Kidney epithelial cell (primary cell): ENCODE measurements around the gene SCNN1G. TPM values are rescaled to one million over a fixed set of nuclear protein-coding genes. Genes with fewer than 3 reads are reported as not detected.

Experiments used
- DNase-seq: peaks from one replicate; pipeline ENCODE4 v3.0.0-alpha.2; 2010; ENCODE audit warnings: low read depth
- H3K27me3 ChIP-seq: 2 replicates; pipeline ENCODE4 v1.6.0; 2011; ENCODE audit warnings: low read length; ENCODE audit not compliant: control insufficient read depth, insufficient read depth
- H3K36me3 ChIP-seq: 2 replicates; pipeline ENCODE4 v1.5.1; 2011; ENCODE audit warnings: low read length; ENCODE audit not compliant: control insufficient read depth, insufficient read depth
- H3K4me3 ChIP-seq: 2 replicates; pipeline ENCODE4 v1.5.1; 2011; ENCODE audit warnings: low read depth, mild to moderate bottlenecking, control low read depth, low read length
- CTCF ChIP-seq: IDR thresholded peaks from 2 replicates; pipeline ENCODE4 v1.5.1; 2011; ENCODE audit warnings: mild to moderate bottlenecking, moderate library complexity, low read length, control low read depth, inconsistent platforms; ENCODE audit not compliant: insufficient read depth, poor library complexity, severe bottlenecking
- total RNA-seq: library from RNA; depleted of rRNA; stranded (reverse); fragments of >200 nt; gene quantifications from 2 replicates; pipeline ENCODE4 v1.2.3, GENCODE V29; 2015

Gene SCNN1G
- total RNA-seq, 1 donor from 2014 or later = not detected

GRCh38 chr16:23213831-23214230 is 31.3 kb downstream of the SCNN1G start:
- Histone ChIP-seq H3K4me3 (no peak overlapping the region), H3K36me3 (no peaks in the 10 kb centered on the region), H3K27me3 (no peaks in the 10 kb centered on the region)
- no peak for DNase-seq
- no peak for TF ChIP-seq CTCF

DNA sequence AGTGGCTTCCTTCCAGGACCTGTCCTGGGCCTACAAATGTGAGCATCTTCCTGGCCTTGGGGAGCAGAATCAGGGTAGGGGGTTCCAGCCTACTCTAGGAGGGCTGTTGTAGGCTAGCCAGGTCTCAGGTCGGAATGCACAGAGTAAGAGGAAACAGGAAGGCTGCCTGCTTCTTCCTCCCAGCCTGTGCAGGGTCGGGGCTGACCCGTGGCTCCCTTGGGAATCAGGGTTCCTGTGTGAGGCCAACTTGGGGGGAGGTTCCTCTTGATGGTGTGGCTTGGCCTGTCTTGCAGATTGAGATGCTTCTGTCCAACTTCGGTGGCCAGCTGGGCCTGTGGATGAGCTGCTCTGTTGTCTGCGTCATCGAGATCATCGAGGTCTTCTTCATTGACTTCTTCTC is 32.3 kb downstream of the SCNN1G start:
- no peak for TF ChIP-seq CTCF
- no peak for DNase-seq
- no peaks in the 10 kb centered on the region for H3K27me3 ChIP-seq
- H3K36me3 ChIP-seq = no peaks in the 10 kb centered on the region
- H3K4me3 ChIP-seq = no peak overlapping the region

DNA sequence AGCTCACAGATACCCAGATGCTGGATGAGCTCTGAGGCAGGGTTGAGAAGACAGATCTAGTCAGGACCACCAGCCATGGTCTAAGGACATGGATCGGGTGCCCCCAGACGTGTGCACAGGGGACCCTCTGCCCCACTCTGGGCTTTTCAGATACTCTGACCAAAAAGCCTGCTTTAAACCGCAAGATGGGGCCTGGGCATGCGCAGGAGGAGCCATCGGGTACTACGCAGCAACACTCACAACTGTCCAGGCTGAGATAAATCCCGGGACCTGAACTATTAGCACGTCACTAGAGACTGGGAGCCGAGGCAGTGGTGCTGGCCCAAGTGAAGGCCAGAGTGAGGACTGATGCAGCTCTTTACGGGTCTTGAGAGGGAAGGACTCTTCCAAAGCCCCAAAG is 32.9 kb downstream of the SCNN1G start:
- no peak for TF ChIP-seq CTCF
- H3K36me3 ChIP-seq = no peaks in the 10 kb centered on the region
- no peak for DNase-seq
- H3K27me3 ChIP-seq = no peaks in the 10 kb centered on the region
- no peak overlapping the region for H3K4me3 ChIP-seq

DNA sequence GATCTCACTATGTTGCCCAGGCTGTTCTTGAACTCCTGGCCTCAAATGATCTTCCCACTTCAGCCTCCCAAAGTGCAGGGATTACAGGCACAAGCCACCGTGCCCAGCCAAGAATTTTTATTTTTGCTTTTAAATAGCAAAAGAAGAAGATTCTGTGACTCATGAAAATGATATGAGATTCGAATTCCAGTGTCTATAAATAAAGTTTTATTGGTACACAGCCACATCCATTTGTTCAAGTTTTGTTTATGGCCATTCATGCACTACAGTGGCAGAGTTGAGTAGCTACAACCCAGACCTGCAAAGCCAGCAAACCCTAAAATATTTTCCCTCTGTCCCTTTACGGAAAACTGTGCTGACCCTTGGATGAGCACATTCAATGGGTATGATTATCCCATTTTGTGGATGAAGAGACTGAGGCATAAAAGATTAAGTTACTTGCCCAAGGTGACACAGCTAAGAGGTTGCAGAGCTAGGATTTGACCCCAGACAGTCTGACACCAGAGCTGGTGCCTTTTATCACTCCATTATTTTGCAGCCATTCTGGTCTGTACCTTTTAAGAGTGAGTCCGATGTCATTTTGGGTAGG is 34.2 kb downstream of the SCNN1G start:
- H3K36me3 ChIP-seq = no peaks in the 10 kb centered on the region
- H3K4me3 ChIP-seq = no peak overlapping the region
- no peak for TF ChIP-seq CTCF
- no peaks in the 10 kb centered on the region for H3K27me3 ChIP-seq
- no peak for DNase-seq

GRCh38 chr16:23217646-23218045 is 35.1 kb downstream of the SCNN1G start:
- Histone ChIP-seq H3K36me3 (no peaks in the 10 kb centered on the region), H3K27me3 (no peaks in the 10 kb centered on the region), H3K4me3 (no peak overlapping the region)
- TF ChIP-seq CTCF = no peak
- DNase-seq = no peak

- no peak for DNase-seq
- Histone ChIP-seq H3K36me3 (no peaks in the 10 kb centered on the region), H3K27me3 (no peaks in the 10 kb centered on the region), H3K4me3 (no peak overlapping the region)
- no peak for TF ChIP-seq CTCF
Observed at GRCh38 chr16:23222929-23223328, 40.4 kb downstream of the SCNN1G start.
